Measurements from ENCODE around the gene ZNF609.

DNA sequence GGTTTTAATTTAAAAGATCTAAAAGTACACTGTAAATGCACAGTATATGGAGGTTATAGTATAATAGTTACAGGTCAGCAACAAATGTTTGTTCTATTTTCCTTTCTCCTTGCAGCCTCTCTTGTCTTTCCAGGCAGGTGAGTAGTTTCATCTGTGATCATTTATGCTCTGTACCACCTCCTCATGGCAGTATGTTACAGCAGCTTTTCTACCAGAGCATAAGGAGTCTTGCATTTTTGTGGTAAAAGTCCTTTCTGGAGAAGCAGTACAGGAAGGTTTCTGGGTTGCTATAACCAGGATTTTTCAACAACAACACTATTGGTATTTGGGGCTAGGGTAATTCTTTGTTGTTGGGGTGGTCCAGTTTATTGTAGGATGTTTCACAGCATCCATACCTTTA is 59.5 kb downstream of the ZNF609 start:
- TF ChIP-seq POLR2AphosphoS5 (IDR thresholded peaks at IDR 0.05) = no peak
- TF ChIP-seq EZH2 (IDR thresholded peaks at IDR 0.05; ENCODE audit: borderline replicate concordance, insufficient read depth, low read length, poor library complexity, severe bottlenecking) = no peak
- TF ChIP-seq, protein P1, sequence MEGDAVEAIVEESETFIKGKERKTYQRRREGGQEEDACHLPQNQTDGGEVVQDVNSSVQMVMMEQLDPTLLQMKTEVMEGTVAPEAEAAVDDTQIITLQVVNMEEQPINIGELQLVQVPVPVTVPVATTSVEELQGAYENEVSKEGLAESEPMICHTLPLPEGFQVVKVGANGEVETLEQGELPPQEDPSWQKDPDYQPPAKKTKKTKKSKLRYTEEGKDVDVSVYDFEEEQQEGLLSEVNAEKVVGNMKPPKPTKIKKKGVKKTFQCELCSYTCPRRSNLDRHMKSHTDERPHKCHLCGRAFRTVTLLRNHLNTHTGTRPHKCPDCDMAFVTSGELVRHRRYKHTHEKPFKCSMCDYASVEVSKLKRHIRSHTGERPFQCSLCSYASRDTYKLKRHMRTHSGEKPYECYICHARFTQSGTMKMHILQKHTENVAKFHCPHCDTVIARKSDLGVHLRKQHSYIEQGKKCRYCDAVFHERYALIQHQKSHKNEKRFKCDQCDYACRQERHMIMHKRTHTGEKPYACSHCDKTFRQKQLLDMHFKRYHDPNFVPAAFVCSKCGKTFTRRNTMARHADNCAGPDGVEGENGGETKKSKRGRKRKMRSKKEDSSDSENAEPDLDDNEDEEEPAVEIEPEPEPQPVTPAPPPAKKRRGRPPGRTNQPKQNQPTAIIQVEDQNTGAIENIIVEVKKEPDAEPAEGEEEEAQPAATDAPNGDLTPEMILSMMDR (IDR thresholded peaks at IDR 0.05; ENCODE audit: poor library complexity, severe bottlenecking) = peak; percentile 13
- TF ChIP-seq TAF1 (IDR thresholded peaks at IDR 0.05; ENCODE audit: low read depth) = no peak
- no peak for TF ChIP-seq RAD21 (conservative IDR thresholded peaks at IDR 0.05)

Data from neural cell (in vitro differentiated cells).